Testis (tissue), 3 donors: ENCODE data around the gene ZW10. TPM values are rescaled to one million over a fixed set of nuclear protein-coding genes. Genes with fewer than 3 reads are reported as not detected.
"Not testable (repeated sequence)": the region's sequence is repeated elsewhere in the genome, so short reads cannot be mapped to it uniquely, and the experiment has no call there.

Experiments used
- DNase-seq: peaks from one replicate; pipeline ENCODE4 v3.0.0-alpha.2; 2019
- H3K27ac ChIP-seq, 2 donors: fragments of 200-600 bp; sonication (generic); one replicate each; pipeline ENCODE4 v1.5.1; 2019
- H3K27me3 ChIP-seq: fragments of 200-600 bp; sonication (generic); one replicate; pipeline ENCODE4 v1.5.1; 2019
- H3K36me3 ChIP-seq: fragments of 200-600 bp; sonication (generic); one replicate; pipeline ENCODE4 v1.5.1; 2017; ENCODE audit warnings: low read depth; ENCODE audit errors: missing control alignments
- H3K4me1 ChIP-seq: fragments of 200-600 bp; sonication (generic); one replicate; pipeline ENCODE4 v1.5.1; 2019
- H3K4me3 ChIP-seq, 2 donors: fragments of 200-600 bp; sonication (generic); one replicate each; pipeline ENCODE4 v1.5.1; 2017 to 2019
- H3K9me3 ChIP-seq: fragments of 200-600 bp; sonication (generic); one replicate; pipeline ENCODE4 v1.5.1; 2017
- CTCF ChIP-seq, 3 experiments: fragments of 450-650 bp in 2 of 3; fragments of 200-600 bp in 1 of 3; sonication (generic) in 1 of 3; IDR thresholded peaks; one replicate each; pipeline ENCODE4 v1.5.1; 2016 to 2019; ENCODE audit warnings: antibody characterized with exemption in 3 of 3, mild to moderate bottlenecking in 2 of 3, moderate library complexity in 1 of 3
- POLR2A ChIP-seq: fragments of 450-650 bp; IDR thresholded peaks from one replicate; pipeline ENCODE4 v1.6.1; 2017; ENCODE audit warnings: antibody characterized with exemption, mild to moderate bottlenecking, moderate library complexity
- WGBS, 2 donors: methylation state at CpG; one replicate each; pipeline ENCODE4 v1.1.5; 2018; 5-methylcytosine and 5-hydroxymethylcytosine counted together
- intact Hi-C: fragments of 100-400 bp; cut with DNase I; formaldehyde crosslinking; loops from one replicate; pipeline ENCODE4 v1.15.1; 2023; ENCODE audit warnings: low total_unique reads
- polyA plus RNA-seq: library from polyadenylated mRNA; stranded (reverse); fragments of 350-450 nt; fragmentation: Illumina TruSeq; extraction: RNeasy Lipid Tissue Mini Kit (QIAGEN cat#74804); gene quantifications from one replicate; pipeline ENCODE4 v1.2.3, GENCODE V29; 2014; ENCODE audit warnings: low read depth, low replicate concordance; ENCODE audit not compliant: insufficient read depth
- total RNA-seq, 2 donors: library from RNA; depleted of rRNA; stranded (reverse); fragments of >200 nt; gene quantifications; one replicate each; pipeline ENCODE4 v1.2.3, GENCODE V29; 2016

ZW10 gene
- total and polyA plus RNA-seq, 3 donors from 2014 or later = 19.0 to 30.5 (median 29.6) TPM

- WGBS, 2 donors = 82 to 85% methylated on average over 7 of the region's 7 CpGs
- no peak within 1 kb of the TSS for H3K4me3 ChIP-seq
- DNase-seq = no peak
- H3K4me1 ChIP-seq = no peaks in the 10 kb centered on the region
- TF ChIP-seq CTCF (IDR thresholded peaks at IDR 0.05) (no peak), POLR2A (no peak)
- no peaks in the 10 kb centered on the region for H3K36me3 ChIP-seq
- no peak within 1 kb of the TSS for H3K27ac ChIP-seq
- no peaks in the 10 kb centered on the region for H3K27me3 ChIP-seq
- intact Hi-C loops = loop anchor here (5.0 kb wide), 1 partner anchor 1329 kb away; no protein-coding TSS in a partner anchor
- H3K9me3 ChIP-seq = no peaks in the 10 kb centered on the region
Observed at GRCh38 chr11:113705871-113706655, 67.4 kb downstream of the ZW10 start, which contains the start of gene TMPRSS5. TMPRSS5 (minus strand) TSS chr11:113706308; CDS start chr11:113706224, 84 bp downstream.

GRCh38 chr11:113703551-113703950, 69.9 kb downstream of the ZW10 start:
- DNase-seq, H3K4me1 ChIP-seq, H3K27ac ChIP-seq, H3K9me3 ChIP-seq, H3K4me3 ChIP-seq, H3K27me3 ChIP-seq, H3K36me3 ChIP-seq, intact Hi-C loops: not testable (repeated sequence)
- 43 to 96% methylated on average over 1 of the region's 1 CpG for WGBS, 2 donors

- TF ChIP-seq CTCF (IDR thresholded peaks at IDR 0.05) (no peak), POLR2A (no peak)
- 93 to 100% methylated on average over 1 of the region's 1 CpG for WGBS, 2 donors
- intact Hi-C loops = no loop called here
Observed at GRCh38 chr11:113701491-113701890, 72.0 kb downstream of the ZW10 start.

GRCh38 chr11:113698515-113698914, 75.0 kb downstream of the ZW10 start:
- H3K4me3 ChIP-seq = no peak overlapping the region
- no peak overlapping the region for H3K27ac ChIP-seq
- H3K9me3 ChIP-seq = no peaks in the 10 kb centered on the region
- TF ChIP-seq CTCF (IDR thresholded peaks at IDR 0.05) (no peak), POLR2A (no peak)
- H3K4me1 ChIP-seq = no peaks in the 10 kb centered on the region
- 87 to 100% methylated on average over 1 to 3 of the region's 3 CpGs for WGBS, 2 donors
- intact Hi-C loops = no loop called here
- H3K27me3 ChIP-seq = no peaks in the 10 kb centered on the region
- H3K36me3 ChIP-seq = no peaks in the 10 kb centered on the region
- no peak for DNase-seq

More at GRCh38 chr11:113701491-113701890, 72.0 kb downstream of the ZW10 start:
- no peaks in the 10 kb centered on the region for H3K27me3 ChIP-seq
- no peaks in the 10 kb centered on the region for H3K4me1 ChIP-seq
- no peak overlapping the region for H3K27ac ChIP-seq
- DNase-seq = no peak
- no peak overlapping the region for H3K4me3 ChIP-seq
- H3K36me3 ChIP-seq = no peaks in the 10 kb centered on the region
- no peaks in the 10 kb centered on the region for H3K9me3 ChIP-seq

GRCh38 chr11:113697756-113698407, 75.6 kb downstream of the ZW10 start:
- Histone ChIP-seq H3K4me1 (no peaks in the 10 kb centered on the region), H3K9me3 (no peaks in the 10 kb centered on the region), H3K27me3 (no peaks in the 10 kb centered on the region), H3K36me3 (no peaks in the 10 kb centered on the region), H3K27ac (no peak overlapping the region), H3K4me3 (no peak overlapping the region)
- TF ChIP-seq POLR2A (no peak), CTCF (IDR thresholded peaks at IDR 0.05) (no peak)
- intact Hi-C loops = no loop called here
- DNase-seq = no peak
- WGBS, 2 donors = 85 to 87% methylated on average over 7 of the region's 7 CpGs
